Activated CD4-positive, CD25-positive, alpha-beta regulatory T cell treated with anti-CD3 and anti-CD28 coated beads, Interleukin-2, amount 50 U/mL, for 72 hours (primary cell): ENCODE measurements around the gene CCDC47.

Experiments
- DNase-seq: peaks from one replicate; pipeline ENCODE4 v3.0.0; 2021

The CCDC47 gene

DNA sequence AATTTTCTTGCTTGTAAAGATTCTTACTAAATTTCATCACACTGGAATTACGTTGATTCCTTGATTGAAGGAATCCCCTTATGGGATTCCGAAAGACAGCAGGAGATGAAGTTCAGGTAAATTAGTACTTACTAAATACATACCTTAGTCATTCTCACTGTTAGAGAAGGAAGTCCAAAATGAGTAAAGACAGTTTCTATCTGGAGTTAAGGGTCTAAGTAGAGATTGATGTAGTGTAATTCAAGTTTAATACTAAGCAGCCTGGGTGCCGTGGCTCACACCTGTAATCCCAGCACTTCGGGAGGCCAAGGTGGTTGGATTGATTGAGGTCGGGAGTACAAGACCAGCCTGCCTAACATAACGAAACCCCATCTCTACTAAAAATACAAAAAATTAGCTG lies 10.1 kb upstream of the CCDC47 start:
- DNase-seq = no peak

DNA sequence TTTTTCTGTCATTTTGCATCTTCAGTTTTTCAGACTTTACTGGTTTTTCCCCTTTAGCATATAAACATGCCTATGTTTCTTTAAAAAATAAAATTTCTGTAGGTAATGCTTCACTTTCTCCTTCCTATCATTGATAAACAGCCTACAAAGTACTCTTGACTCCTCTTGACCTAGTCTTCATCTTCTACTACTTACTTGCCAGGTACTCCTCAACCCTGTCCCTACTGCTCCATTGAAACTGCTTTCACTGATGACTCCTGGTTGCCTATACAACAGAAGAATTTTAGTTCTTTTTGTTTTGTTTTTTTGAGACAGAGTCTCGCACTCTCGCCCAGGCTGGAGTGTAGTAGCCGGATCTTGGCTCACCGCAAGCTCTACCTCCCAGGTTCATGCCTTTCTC lies 7.5 kb upstream of the CCDC47 start:
- DNase-seq = no peak

DNA sequence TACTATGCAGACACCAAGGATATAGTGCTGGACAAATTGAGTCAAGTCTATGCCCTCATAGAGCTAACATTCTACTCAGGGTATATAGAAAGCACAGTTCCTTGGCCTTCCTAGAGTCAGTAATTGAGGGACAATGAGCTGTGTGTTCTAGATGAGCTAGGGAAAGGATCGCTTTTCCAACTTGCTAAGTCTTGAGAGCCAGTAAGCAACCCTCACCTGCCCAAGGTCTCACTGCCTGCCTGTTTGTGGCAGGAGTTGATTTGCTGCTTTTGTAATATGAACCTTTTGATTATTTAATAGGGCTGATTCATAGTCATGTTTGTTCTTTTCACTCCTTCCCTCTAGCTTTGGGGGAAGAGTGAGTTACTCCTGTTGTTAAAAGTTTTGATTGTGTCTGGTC lies 7.1 kb upstream of the CCDC47 start:
- no peak for DNase-seq

DNA sequence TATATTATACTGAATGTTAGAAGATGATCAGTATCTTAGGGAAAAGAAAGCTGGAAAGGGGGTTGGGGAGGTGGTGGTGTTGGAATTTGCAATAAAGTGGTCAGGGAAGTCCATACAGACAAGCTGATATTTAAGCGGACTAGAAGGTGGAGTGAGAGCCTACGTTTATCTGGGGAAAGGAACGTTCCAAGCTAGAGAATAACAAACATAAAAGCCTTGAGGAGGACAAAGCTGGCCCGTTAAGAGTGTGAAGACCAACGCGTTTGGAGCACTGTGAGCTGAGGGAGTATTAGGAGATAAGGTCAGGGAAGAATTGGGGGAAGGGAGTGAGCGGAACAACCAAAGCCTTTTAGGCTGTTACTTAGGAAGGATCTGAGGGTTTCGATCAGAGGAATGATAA lies 2.0 kb upstream of the CCDC47 start:
- DNase-seq = no peak

DNA sequence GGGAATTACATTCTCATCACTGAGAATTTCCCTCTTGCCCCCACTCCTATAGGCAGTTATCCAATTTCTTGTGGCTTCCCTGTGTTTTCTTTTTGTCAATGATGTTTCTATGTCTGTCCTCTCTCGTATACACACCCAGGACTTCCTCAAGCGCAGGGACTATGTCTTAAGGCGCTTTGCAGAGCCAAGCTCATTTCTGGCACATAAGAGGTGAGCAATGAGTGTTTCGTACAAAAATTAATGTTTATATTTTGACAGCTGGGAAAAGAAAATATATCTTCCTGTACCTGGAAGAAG lies 1.5 kb upstream of the CCDC47 start:
- no peak for DNase-seq

DNA sequence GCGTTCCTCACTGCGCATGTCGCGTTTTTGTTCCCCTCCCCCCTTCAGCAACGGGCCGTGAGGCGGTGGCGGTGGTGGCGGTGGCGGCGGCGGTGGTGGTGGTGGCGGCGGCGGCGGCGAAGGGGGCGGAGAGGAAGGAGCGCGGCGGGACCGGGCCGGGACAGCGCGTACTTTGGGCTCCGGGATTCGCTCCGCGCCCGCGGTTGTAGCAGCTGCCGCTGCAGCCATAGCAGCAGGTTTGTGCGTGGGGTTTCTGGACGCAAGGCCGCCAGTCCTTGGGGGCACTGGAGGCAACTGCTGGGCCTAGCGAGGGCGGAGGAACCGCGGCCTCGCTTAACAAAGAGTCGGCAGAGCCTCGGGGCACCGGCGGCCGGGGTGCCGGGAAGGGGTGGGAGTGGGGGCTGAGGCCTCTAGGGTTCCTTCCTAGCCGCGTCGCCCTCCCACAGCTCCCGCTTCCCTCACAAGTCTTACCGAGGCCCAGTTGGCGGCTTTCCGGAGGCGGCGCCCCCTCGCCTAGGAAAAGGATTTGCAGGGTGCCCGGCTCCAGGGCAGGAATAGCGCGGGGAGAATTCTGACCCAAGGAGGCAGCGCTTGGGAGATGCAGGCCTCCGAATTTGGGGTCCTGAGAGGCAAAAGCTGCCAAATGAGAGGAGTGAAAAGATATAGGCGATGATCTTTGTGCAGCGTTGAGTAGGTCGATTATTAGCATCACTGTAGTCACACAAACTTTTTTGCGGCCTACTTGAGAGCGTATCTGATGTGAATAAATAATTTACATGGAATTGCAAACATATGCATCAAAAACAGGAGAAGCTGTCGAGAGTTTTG lies 958 bp upstream of the CCDC47 start, which contains the start of gene DDX42:
Gene DDX42, plus strand, starts transcription at position 30 of the 828 bp plus-strand sequence. CDS start 12,880 bp downstream, outside the sequence.
- peak; percentile 90 for DNase-seq

DNA sequence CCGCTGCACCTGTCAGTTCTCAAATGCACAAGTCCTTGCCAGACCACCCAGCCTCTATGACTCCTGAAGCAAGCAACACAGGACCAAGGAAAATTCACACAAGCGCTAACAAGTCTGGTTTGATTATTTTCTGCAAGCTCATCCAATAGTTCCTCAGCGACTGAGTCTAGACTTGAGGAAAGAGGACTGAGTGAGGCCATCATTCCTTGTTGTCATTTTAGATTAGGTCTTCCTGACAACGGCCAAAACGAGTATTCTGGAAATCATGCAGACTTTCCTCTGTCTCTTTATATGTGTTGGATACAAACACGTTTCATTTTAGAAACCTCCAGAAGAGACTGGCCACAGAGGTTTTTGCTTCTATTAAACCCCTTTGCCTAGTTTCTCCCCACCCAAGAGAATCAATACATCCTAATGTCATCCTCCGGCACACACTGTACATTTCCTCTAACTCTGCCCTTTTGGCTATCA lies 561 bp downstream of the CCDC47 start:
- DNase-seq = no peak

DNA sequence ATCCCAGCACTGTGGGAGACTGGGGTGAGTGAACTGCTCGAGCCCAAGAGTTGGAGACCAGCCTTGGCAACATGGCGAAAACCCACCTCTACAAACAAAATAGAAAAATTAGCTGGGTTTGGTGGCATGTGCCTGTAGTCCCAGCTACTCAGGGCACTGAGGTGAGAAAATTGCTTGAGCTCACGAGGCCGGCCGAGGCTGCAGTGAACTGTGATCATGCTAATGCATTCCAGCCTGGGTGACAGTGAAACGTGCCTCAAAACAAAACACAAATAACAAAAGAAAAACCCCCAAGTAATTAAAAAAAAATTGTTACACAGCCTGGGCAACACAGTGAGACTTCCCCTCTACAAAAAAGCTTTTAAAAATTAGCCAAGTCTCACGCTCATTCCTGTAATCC lies 5.0 kb downstream of the CCDC47 start:
- no peak for DNase-seq

DNA sequence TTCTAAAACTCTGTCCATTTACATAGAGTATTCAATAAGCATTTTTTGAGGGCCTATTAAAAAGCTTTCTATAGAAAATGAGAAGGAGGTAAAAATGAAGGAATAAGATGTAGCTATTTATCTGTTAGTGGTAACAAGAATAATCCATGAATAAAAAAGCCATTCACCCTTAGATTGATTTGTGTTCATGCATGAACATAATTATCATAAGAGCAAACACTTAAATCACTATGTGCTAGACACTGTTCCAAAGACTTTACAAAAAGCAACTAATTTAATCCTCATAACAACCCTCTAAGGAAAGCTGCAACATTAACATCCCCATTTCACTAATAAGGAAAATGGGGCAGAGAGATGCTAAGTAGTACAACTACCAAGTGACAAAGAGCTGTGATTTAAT lies 6.6 kb downstream of the CCDC47 start:
- DNase-seq = no peak

DNA sequence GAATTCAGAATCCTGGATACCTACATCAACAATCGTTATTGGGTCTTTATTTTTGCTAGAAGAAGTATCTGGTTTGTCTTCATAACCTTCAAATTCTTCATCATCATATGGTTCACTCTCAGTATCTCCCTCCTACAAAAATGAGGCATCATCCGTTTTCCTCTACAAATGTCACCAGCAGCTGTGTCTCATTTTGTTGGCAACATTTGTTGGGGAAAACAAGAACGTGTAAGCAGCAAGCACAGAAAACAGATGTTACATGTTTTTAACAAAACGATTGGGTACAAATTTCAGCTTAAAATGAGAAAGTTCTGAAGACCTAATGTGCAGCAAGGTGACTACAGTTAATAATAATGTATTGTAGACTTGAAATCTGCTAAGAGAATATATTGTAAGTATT lies 8.7 kb downstream of the CCDC47 start:
- no peak for DNase-seq

DNA sequence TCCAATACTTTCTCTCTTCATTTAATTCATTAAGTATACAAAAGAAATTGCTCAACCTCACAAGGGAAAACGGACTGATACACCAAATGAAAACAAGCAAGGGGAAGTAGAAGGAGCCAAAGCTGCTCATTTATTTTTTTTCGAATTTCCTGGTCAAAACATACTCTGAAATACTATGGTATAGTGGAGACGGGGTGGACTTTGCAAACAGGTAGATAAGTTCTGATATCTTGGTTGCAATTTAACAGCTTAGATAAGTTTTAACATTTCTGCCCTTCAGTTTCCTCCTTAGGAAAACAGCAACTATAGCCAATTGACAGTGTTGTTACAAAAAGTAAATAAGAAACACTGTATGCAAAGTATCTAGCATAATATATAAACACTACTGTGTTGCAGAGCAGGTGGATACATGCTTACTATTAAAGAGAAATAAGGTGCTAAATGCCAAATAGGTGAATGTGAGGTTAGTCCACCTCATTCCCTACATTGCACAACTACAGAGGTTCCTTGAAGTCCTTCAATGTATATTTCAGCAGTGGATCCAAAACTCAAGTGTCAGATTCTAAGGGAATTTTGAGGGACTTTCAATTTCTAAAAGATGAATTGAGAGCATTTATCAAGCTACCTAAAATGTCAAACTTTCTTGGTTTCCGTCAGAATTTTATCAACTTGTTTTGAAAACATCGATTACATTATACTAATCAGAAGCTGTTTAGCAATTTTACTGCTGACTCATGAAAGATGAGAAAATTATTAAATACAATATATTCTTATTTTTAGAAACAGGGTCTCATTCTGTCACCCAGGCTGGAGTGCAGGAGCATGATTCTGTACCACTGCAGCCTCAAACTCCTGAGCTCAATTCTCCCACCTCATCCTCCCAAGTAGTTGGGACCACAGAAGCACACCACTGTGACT lies 11.0 kb downstream of the CCDC47 start:
- no peak for DNase-seq

DNA sequence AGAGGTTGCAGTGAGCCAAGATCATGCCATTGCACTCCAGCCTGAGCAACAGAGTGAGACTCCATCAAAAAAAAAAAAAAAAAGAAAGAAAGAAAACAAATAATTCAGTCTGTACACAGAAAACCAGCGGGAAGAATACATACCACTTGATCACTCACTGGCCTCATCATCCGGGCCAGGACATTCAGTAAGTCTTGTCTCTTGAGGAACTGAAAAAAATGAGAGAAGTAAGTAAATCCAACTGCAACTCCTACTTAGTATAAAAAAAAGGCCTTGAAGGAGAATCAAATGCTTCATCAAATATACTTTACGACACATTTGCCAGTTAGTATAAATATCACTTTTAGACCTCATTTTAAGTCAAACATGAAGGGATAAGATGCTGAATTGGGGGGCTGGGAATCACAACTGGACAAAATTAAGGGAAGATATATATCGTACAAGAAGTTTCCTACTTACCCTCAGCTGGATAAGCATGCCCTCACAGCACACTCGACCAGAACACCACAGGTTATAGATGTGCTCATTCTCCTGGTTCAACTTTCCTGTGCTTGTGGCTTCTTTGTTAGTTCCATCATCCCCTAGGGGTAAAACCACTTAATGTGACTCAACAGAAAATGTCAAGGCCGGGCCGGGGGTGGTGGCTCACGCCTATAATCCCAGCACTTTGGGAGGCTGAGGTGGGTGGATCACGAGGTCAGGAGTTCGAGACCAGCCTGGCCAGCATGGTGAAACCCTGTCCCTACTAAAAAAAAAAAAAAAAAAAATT lies 12.4 kb downstream of the CCDC47 start:
- DNase-seq = no peak

DNA sequence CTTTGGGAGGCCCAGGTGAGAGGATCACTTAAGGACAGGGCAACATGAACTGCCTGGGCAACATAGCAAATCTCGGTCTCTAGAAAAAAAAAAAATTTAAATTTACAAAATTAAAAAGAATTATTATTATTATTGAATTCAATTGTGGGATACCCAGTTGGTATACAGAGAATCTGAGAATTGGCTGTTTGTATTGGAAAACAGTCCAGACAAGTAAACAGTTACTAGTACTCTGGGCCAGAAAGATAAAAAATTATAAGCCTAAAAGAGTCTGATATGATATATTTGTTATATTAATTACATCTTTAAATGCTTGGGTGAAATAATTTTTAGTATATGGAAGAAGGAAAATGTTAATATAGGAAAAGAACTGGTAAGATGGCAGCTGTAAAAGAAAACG lies 15.0 kb downstream of the CCDC47 start:
- DNase-seq = no peak

DNA sequence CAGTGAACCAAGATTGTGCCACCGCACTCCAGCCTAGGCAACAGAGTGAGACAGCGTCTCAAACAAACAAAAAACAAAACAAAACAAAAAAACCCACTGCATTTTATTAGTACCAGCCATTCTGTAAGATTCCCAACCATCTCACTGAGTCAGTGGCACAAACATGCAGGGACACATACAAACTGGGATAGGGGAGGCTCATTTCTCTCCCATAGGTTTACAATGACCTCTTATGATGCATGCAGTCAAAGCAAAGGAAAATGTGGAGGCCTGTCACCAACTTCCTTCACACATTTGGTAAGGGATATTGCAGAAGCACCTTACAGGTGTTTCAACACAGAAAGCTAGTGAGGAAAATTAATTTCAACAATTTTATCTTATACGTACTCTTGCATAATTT lies 19.4 kb downstream of the CCDC47 start:
- DNase-seq = no peak

DNA sequence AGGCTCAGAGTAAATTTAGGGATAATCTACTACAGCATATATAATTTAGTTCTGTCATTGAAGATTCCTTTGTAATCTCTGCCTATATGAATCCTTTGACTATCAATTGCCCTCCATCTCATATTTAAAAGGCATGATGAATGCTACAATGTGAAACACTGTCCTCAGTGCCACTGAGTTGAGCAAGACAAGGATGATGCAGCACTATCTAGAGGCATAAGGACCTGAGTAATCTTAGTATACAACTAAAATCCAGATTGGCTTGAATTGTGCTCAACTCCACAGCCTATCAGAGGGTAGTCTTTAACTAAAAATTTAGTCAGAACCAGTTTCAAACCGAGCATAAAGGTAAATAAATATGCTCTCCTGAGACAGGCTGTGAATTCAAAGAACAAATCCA lies 20.2 kb downstream of the CCDC47 start:
- no peak for DNase-seq

DNA sequence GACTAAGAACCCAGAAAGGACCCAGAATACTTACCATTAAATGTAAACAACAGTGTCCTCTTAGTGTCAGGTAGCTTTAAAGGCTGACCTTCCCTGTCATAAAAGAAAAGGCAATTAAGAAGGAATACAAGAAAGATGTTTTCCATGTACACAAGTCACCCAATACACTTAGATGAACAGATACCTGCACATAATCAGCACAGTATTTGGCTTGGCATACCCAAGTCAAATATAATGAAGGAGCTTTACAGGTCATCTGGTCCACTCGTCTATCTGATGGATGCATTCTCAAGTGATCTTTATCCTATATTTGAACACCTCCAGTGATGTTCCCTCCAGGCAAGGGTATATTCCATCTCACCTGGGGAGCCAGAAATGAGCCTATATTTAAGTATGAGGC lies 20.7 kb downstream of the CCDC47 start:
- DNase-seq = no peak

DNA sequence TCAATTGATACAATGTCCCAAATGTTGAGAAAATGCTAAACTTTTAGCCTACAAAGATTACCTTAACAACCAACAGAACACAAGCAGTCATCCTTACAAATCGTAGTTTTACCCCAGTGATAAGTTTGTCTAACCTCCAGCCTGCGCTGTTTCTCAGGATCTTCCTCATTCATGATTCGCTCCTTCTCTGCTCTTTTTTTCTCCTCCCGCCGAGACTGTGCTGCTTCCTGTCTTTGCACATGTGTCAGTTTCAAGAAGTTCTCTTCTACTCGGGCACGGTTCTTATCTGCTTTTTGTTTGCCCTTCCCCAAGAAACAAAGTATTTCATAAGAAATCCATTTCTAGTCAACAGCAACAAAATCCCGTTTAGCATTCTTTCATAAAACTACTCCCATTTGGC lies 21.6 kb downstream of the CCDC47 start:
- no peak for DNase-seq

DNA sequence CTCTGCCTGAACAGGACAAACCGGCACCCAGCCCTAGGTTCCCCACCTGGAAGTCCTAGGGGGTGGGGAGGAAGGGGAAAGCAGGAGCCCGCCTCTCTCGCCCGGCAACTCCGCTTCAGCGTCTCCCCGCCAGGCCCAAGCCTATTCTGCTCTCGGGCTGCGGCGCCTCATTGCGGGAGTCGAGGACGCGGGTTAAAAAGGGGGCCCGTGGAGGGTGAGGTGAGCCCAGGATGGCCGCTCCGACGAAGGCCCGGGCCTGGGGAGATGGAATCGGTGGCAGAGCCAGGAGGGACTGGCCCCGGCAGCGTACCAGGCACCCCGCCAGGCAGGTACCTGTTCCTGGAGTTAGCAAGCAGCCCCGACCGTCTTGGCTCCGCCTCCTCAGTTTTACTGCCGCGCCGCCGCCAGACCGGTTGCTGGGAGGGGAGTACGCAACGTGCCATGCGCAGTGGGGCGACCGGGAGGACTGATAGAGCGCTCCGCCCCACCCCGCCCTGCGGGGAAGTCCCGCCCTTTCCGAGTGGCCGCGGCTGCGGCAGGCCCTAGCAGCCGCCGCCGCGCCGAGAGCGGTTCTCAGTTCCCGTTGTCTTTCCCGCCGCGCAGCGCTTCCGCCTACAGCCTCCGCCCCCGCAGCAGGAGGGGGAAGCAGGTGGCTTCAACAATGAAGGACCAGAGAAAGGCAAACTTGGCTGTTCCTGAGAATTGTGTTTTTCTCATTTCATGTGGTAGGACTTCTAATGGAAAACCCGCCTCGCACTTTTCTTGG lies 31.8 kb downstream of the CCDC47 start, which contains the start of gene STRADA:
Gene STRADA, minus strand, starts transcription at position 392 of the 766 bp plus-strand sequence. CDS start 13,430 bp downstream, outside the sequence.
- DNase-seq = peak; percentile 99

DNA sequence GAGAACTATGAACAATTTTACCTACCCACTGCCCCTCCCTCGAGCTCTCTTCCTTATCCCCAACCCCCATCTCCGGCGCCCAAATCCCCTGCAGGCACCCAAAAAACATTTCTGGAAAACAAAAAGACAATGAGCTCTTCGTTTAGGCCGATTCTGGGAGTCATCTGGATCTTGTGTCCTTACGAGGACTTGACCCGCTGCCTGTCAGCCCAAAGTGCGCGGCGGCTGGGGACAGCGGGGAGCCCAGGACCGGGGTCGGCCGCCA lies 32.3 kb downstream of the CCDC47 start:
- no peak for DNase-seq

DNA sequence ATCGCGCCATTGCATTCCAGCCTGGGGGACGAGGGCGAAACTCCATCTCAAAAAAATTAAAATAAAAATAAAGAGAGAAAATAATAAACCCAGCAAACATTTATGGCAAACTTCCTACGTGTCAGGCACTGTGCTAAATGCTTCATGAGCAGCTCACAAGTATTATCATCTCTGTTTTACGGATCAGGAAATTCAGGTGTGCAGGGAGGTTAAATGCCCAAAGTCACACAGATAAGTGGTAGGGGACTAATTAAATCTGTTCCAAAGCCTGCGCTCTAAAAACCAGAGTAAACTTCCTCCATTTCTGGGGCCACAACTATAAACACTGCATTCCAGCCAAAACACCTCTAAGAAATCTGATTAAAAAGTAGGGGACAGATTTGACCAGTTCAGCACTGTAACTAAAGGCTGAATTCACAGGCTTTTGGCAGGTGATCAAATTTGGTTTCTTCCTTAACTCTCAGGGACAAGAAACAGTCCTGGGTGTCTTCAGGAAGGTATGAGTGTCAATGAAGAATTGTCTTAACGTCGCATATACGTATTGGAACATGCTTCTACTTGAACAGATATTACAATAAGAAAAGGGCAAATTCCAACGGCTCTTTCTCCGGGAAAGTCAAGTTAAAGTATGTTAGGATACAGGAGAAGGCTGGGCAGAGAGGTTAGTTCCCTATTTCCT lies 32.8 kb downstream of the CCDC47 start:
- DNase-seq = no peak

DNA sequence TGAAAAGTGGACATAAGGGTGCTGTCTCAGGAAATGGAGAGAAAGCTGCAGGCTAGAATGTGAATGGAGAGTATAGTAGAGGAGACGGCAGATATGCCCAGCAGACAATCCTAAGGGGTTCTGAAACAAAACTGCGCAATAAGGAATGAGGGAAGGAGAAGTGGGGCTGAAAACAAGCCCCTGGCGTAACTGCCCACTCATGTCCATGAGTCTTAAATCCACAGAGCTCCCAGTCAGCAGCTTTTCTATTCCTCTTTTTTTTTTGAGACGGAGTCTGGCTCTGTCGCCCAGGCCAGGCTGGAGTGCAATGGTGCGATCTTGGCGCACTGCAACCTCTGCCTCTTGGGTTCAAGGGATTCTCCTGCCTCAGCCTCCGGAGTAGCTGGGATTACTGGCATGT lies 37.7 kb downstream of the CCDC47 start:
- no peak for DNase-seq

DNA sequence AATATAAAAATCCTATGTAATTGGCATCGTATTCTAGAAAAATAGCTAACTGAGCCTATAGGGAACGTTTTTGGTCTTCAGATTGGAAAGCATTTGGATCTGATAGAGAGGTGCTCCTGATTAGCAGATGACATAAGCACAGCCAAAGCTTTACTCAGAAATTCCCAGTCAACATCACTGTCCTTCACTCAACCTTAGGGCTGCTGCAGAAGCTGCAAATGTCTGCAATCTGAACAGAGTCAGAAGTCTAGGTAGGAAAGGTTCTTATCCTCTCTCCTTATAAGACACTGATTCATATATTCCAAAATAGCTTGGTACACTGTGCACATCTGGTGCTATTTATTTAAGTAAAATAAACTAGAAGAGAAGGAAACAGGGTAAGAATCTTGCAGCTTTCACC lies 51.0 kb downstream of the CCDC47 start:
- DNase-seq = no peak
